CD4-positive, alpha-beta T cell (primary cell): ENCODE measurements around the gene IL12RB1. TPM values are rescaled to one million over a fixed set of nuclear protein-coding genes. Genes with fewer than 3 reads are reported as not detected.

Source experiments
- ATAC-seq: fragments of 200-7000 bp; cut with Tn5 transposase; one replicate; pipeline ENCODE4 v1.10.0; 2022; ENCODE audit warnings: mild to moderate bottlenecking; ENCODE audit not compliant: poor library complexity
- CTCF ChIA-PET: fragments of 350-600 bp; sonication (Branson Sonifier 250); formaldehyde crosslinking; loops from one replicate; lab custom pipeline; 2021; ENCODE audit warnings: antibody characterized with exemption, inconsistent platforms; lab: Charles Lee
- POLR2A ChIA-PET: fragments of 350-600 bp; sonication (Branson Sonifier 250); formaldehyde crosslinking; loops from one replicate; lab custom pipeline; 2021; ENCODE audit warnings: antibody characterized with exemption, inconsistent platforms; lab: Charles Lee
- DNase-seq, 14 experiments: peaks; one replicate each; pipeline ENCODE4 v3.0.0-alpha.2; 2013 to 2020; ENCODE audit warnings: mixed read lengths in 2 of 14
- H3K27ac ChIP-seq, 2 donors: one replicate each; pipeline versions ENCODE4 v1.5.1 to v1.7.0; 2013; ENCODE audit warnings: low read length in 2 of 2, low read depth in 1 of 2, mild to moderate bottlenecking in 1 of 2
- H3K27me3 ChIP-seq, 2 experiments: 1 replicate in 1 of 2; 2 replicates in 1 of 2; pipeline versions ENCODE4 v1.6.1 to v1.7.0; 2013; ENCODE audit warnings: low read length in 2 of 2, control low read depth in 1 of 2, mild to moderate bottlenecking in 1 of 2, moderate library complexity in 1 of 2; ENCODE audit not compliant: insufficient read depth in 2 of 2, control insufficient read depth in 1 of 2
- H3K36me3 ChIP-seq: one replicate; pipeline ENCODE4 v1.6.1; 2013; ENCODE audit warnings: low read length, control low read depth; ENCODE audit not compliant: insufficient read depth
- H3K4me1 ChIP-seq: one replicate; pipeline ENCODE4 v1.6.1; 2013; ENCODE audit warnings: low read length, control low read depth; ENCODE audit not compliant: insufficient read depth
- H3K4me3 ChIP-seq: one replicate; pipeline ENCODE4 v1.5.1; 2013; ENCODE audit warnings: mild to moderate bottlenecking, low read length, moderate library complexity
- H3K9me3 ChIP-seq, 2 experiments: 1 replicate in 1 of 2; 2 replicates in 1 of 2; pipeline versions ENCODE4 v1.6.1 to v1.7.0; 2013; ENCODE audit warnings: low read length in 2 of 2, mild to moderate bottlenecking in 2 of 2, control low read depth in 1 of 2, moderate library complexity in 1 of 2; ENCODE audit not compliant: control insufficient read depth in 1 of 2, insufficient read depth in 1 of 2
- H3K27ac Mint-ChIP-seq: one replicate; pipeline ENCODE4 v1.8.0; 2020; ENCODE audit warnings: mixed read lengths
- H3K27me3 Mint-ChIP-seq: one replicate; pipeline ENCODE4 v1.8.0; 2021; ENCODE audit warnings: mixed read lengths
- H3K36me3 Mint-ChIP-seq: one replicate; pipeline ENCODE4 v1.8.0; 2021; ENCODE audit warnings: low read depth, mixed read lengths
- H3K4me1 Mint-ChIP-seq: one replicate; pipeline ENCODE4 v1.8.0; 2021; ENCODE audit warnings: low read depth, mixed read lengths
- H3K4me3 Mint-ChIP-seq: one replicate; pipeline ENCODE4 v1.8.0; 2020; ENCODE audit warnings: mild to moderate bottlenecking, mixed read lengths
- H3K9me3 Mint-ChIP-seq: one replicate; pipeline ENCODE4 v1.8.0; 2020; ENCODE audit warnings: mixed read lengths
- CTCF ChIP-seq: fragments of 200-600 bp; IDR thresholded peaks from one replicate; pipeline ENCODE4 v1.8.0; 2022; ENCODE audit warnings: antibody characterized with exemption, mild to moderate bottlenecking
- intact Hi-C, 2 experiments: fragments of 100-400 bp; cut with DNase I in 1 of 2; cut with micrococcal nuclease in 1 of 2; formaldehyde crosslinking; loops; one replicate each; pipeline versions ENCODE4 v1.15.1 to v1.9.0; 2023 to 2025; cut with DNase I, micrococcal nuclease
- total RNA-seq, 174 experiments: library from RNA in 2 of 174; stranded (reverse) in 2 of 174; gene quantifications; one replicate each; pipeline ENCODE4 v1.2.3 and lab custom pipeline; 2021 to 2026

Gene IL12RB1
- total RNA-seq, 2 experiments from 2014 or later, result 20.5 to 22.5 TPM

- Histone ChIP-seq H3K4me3 (no peak overlapping the region), H3K27me3 (no peaks in the 10 kb centered on the region), H3K36me3 (peaks cover 26% of the 10 kb centered on the region), H3K4me1 (peaks cover 73% of the 10 kb centered on the region), H3K9me3 (no peaks in the 10 kb centered on the region), H3K27ac (peak overlapping the region in 1 of 2 donors; percentile 34)
- Mint-ChIP-seq H3K4me3 (no peak overlapping the region), H3K36me3 (peaks cover 43% of the 10 kb centered on the region), H3K9me3 (no peaks in the 10 kb centered on the region), H3K4me1 (peaks cover 65% of the 10 kb centered on the region), H3K27me3 (no peaks in the 10 kb centered on the region), H3K27ac (peak overlapping the region; percentile 79)
- peak in 3 of 14 experiments; percentile 36 to 47 (median 44) for DNase-seq
- CTCF ChIA-PET, result interaction anchor here (0.5 to 1.4 kb wide), 3 partner anchors 9 to 71 kb away, joined by 3 to 5 read pairs (median 3); partner anchors contain the start of gene ARRDC2
- intact Hi-C loops, result no loop called here
- POLR2A ChIA-PET, result interaction anchor here (0.9 to 1.9 kb wide), 4 partner anchors 8 to 28 kb away, joined by 3 to 8 read pairs (median 4); partner anchors contain the start of gene ARRDC2
- TF ChIP-seq CTCF, result no peak
- no peak for ATAC-seq
Measured at GRCh38 chr19:18016209-18016910, 70.4 kb downstream of the IL12RB1 start.

- Mint-ChIP-seq H3K4me1 (peaks cover 59% of the 10 kb centered on the region), H3K36me3 (peaks cover 58% of the 10 kb centered on the region)
- intact Hi-C loops, result loop anchor here in 1 of 2 experiments (1.0 kb wide), 1 partner anchor 10 kb away; no protein-coding TSS in a partner anchor
Measured at GRCh38 chr19:18014197-18014596, 72.5 kb downstream of the IL12RB1 start.

More at GRCh38 chr19:18014197-18014596, 72.5 kb downstream of the IL12RB1 start:
- H3K27ac Mint-ChIP-seq, result peak overlapping the region; percentile 97
- Histone ChIP-seq H3K27ac (peak overlapping the region; percentile 74 to 78), H3K4me3 (no peak overlapping the region), H3K27me3 (no peaks in the 10 kb centered on the region), H3K36me3 (peaks cover 47% of the 10 kb centered on the region), H3K4me1 (peaks cover 74% of the 10 kb centered on the region), H3K9me3 (no peaks in the 10 kb centered on the region)
- peak overlapping the region; percentile 81 for H3K4me3 Mint-ChIP-seq
- ChIA-PET CTCF (interaction anchor here (1.2 to 1.5 kb wide), 3 partner anchors 13 to 237 kb away, joined by 3 read pairs; no protein-coding TSS in a partner anchor), POLR2A (interaction anchor here (0.6 to 2.5 kb wide), 6 partner anchors 9 to 266 kb away, joined by 3 to 31 read pairs (median 7); partner anchors contain the start of gene IL12RB1)
- no peaks in the 10 kb centered on the region for H3K9me3 Mint-ChIP-seq
- peak; percentile 83 for ATAC-seq
- TF ChIP-seq CTCF, result no peak
- DNase-seq, result peak in 13 of 14 experiments; percentile 49 to 84 (median 72)
- H3K27me3 Mint-ChIP-seq, result no peaks in the 10 kb centered on the region
